Raji (cell line): Measurements from ENCODE around the gene IL18BP.

Experiments
- POLR2A ChIP-seq: IDR thresholded peaks from 2 replicates; pipeline ENCODE4 v1.6.1; 2011; ENCODE audit warnings: low read depth, low read length, control low read depth; ENCODE audit not compliant: insufficient read depth

Gene IL18BP

DNA sequence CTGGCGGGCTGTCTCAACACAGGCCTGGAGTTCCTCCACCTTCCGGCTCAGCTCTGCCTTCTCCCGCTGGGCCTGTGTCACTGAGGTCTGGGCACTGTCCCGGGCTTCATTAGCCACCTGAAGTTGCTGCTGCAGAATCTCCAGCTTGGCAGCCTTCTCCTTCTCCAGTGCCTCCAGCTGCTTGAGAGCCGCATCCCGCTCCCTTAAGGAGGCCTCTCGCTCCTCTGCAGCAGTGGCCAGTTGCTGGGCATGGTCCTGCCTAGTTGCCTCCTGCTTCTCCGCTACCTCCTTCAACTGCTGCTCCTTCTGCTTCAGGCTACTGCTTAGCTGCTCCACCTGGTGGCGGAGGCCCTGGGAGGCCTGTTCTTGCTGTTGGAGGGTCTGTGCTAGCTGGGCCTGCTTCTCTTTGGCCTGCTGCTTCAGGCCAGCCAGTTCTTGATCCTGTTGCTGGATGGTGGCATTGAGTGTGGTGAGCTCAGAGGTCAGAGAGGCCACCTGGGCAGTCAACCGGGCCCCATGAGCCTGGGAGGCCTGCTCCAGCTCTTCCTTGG is 16.9 kb downstream of the IL18BP start:
- TF ChIP-seq POLR2A = no peak

- no peak for TF ChIP-seq POLR2A
These were observed 19.5 kb downstream of the IL18BP start for GRCh38 chr11:72018171-72018570.

DNA sequence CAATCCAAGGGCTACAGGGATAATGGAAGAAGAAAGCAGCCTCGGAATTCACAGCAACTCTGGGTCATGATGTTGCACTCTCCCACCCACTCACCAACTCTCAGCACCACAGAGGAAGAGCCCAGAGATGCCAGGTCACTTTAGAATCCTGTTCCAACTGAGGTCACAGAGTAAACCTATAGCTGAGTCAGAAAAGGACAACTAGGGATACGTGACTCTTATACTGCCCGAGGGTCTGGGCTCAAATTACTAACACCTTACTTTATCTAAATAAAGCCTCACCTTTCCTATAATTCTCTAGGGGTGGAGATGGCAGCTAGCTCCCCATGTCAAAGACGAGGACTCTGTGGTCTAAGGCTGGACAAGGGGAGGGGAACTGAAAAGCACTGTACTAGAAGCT is 24.6 kb downstream of the IL18BP start:
- no peak for TF ChIP-seq POLR2A

DNA sequence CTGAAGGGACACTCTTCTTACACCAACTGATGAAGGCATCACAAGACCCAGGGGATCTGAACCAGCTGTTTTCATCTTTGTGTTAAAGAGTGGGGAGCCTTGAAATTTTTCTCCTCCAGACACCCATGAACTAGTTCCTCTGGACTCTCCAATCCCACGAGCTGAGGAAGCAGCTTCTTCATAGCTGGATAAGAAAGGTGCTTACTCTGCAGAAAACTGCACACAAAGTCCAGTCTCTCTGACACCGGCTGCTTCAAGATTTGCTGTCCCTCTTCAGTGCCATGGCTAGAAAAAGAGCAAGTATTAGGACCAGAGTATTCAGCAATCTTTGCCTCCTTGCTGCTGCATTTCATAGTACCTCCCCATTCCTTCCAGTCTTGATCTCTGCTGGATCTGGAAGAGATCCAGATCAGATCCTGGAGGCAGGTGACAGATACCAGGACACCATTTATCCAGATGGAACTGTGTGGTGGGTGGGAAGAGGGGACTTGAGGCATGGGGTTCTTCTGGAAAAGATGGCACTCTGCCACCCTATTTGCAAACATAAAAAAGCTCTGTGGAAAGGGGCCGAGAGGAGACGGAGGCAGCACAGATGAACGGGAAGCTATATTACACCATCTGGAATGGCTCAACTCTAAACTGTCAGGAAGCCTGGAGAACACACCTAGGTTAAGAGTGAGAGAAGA is 25.5 kb downstream of the IL18BP start:
- TF ChIP-seq POLR2A = no peak

GRCh38 chr11:72026090-72026489 is 27.4 kb downstream of the IL18BP start:
- no peak for TF ChIP-seq POLR2A

GRCh38 chr11:72030472-72031045 is 31.9 kb downstream of the IL18BP start:
- no peak for TF ChIP-seq POLR2A

DNA sequence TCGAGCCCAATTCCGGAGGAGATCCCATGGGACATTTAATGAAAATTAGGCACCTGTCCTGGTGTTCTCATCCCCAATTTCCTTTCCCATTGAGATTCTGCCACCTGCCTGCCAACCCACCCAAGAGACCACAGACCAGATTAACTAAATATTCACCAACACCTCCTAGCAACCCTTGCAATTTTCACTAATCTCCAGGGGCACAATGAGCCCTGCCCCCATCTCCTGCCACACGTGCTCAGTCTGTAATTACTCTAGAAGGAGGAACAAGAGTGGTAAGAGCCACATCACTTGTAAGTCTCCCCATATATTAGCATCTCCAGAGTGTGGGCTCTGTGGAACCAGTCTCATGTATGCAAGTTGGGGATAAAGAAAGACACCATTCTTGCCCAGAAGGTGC is 38.0 kb downstream of the IL18BP start:
- no peak for TF ChIP-seq POLR2A

DNA sequence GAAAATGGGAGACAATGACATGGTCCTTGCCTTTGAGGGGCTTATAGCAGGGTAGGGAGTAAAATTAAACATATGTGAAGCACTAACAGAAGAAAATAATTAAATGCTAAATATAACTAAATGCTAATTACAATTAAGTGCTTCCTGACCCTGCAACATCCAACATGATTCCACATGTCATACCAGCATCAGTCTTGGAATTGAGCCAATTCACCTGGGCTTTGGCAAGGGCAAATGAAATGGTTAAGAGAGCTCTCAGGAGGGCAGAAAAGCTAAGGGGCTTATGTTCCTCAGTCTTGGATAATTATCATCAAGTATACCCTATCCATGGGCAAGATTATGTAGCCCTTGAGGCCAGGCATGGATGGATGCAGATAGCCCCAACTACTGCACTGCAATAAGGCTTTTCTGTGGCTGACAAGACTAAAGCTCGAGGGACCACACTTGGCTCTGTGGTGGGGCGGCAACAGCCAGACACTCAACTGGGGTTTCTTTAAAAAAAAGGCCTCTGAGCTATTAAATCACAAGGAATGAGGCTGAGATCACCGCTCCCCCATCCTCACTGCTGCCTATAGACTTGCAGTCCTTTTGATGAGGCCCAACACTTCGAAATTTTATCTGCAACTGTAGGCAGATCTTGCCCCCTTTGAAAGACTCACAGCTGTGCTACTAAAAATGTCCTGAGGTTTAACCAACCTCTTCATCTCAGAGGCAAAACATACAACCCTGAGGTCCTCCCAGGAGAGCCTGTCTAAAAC is 39.0 kb downstream of the IL18BP start:
- 0 out of 2 replicates have a peak, but pooled peaks have one; percentile 14 for TF ChIP-seq POLR2A

- no peak for TF ChIP-seq POLR2A
These were observed 39.8 kb downstream of the IL18BP start for GRCh38 chr11:72038491-72038890.

- peak; percentile 44; the same call in 1 of the 2 replicates for TF ChIP-seq POLR2A
These were observed 40.5 kb downstream of the IL18BP start for GRCh38 chr11:72039031-72039855.

GRCh38 chr11:72039856-72040401 is 41.2 kb downstream of the IL18BP start:
- TF ChIP-seq POLR2A = no peak

GRCh38 chr11:72040491-72041363 is 42.0 kb downstream of the IL18BP start:
- peak; percentile 46 for TF ChIP-seq POLR2A

GRCh38 chr11:72041364-72042063 is 42.8 kb downstream of the IL18BP start:
- TF ChIP-seq POLR2A = no peak

DNA sequence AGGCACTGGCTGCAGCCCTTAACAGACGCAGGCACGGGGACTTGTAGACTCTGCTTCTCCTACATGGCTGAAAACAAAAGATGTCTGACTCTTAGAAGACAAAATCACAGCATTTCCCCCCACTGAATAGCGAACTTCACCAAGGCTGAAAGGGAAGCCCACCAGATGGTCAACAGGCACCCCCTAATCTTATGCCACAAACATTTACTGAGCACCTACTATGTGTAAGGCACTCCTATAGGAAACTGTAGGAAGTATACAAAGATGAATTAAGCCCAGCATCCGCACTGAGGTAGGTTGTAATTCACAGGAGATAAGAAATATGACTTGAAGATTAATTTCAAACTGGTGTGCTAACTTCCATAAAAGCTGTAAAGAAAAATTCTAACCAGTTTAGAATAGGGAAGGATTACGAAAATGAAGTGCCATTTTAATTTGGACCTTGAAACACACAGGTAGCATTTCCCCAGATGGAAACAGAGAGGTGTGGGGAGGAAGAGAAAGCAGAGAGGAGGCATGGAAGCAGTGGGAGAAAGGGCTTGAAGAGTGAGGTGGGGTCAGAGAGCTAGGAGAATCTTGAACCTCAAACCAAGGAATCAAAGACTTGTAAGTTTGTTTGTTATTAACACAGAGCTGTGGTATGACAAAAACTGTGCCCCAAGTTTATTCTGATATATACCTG is 43.5 kb downstream of the IL18BP start:
- TF ChIP-seq POLR2A = no peak
